CD4-positive, alpha-beta T cell treated with Interleukin-15 for 1 hour (primary cell): ENCODE results near the gene CORO7.

Experiments
- DNase-seq: peaks from one replicate; pipeline ENCODE4 v3.0.0-alpha.2; 2020

The CORO7 gene

GRCh38 chr16:4416200-4417032 lies at the start of gene CORO7:
Gene CORO7, minus strand, starts transcription at chr16:4416596. Its CDS starts 78 bp downstream, at chr16:4416518.
- DNase-seq, result peak; percentile 98

- DNase-seq, result no peak
Observed at GRCh38 chr16:4463522-4464163, 47.2 kb upstream of the CORO7 start.

GRCh38 chr16:4461250-4462085 lies 45.1 kb upstream of the CORO7 start:
- DNase-seq, result no peak

- no peak for DNase-seq
Observed at GRCh38 chr16:4460936-4461249, 44.5 kb upstream of the CORO7 start.

- no peak for DNase-seq
Observed at GRCh38 chr16:4455951-4456350, 39.6 kb upstream of the CORO7 start.

GRCh38 chr16:4455081-4455480 lies 38.7 kb upstream of the CORO7 start:
- no peak for DNase-seq

- DNase-seq, result no peak
Observed at GRCh38 chr16:4454623-4455022, 38.2 kb upstream of the CORO7 start.

GRCh38 chr16:4452674-4453073 lies 36.3 kb upstream of the CORO7 start:
- DNase-seq, result no peak

- no peak for DNase-seq
Observed at GRCh38 chr16:4450931-4451519, 34.6 kb upstream of the CORO7 start.

GRCh38 chr16:4450430-4450829 lies 34.0 kb upstream of the CORO7 start:
- no peak for DNase-seq

GRCh38 chr16:4443986-4444385 lies 27.6 kb upstream of the CORO7 start:
- DNase-seq, result no peak

GRCh38 chr16:4443271-4443670 lies 26.9 kb upstream of the CORO7 start:
- no peak for DNase-seq

- no peak for DNase-seq
Observed at GRCh38 chr16:4442371-4442770, 26.0 kb upstream of the CORO7 start.

- no peak for DNase-seq
Observed at GRCh38 chr16:4437366-4437765, 21.0 kb upstream of the CORO7 start.

GRCh38 chr16:4435337-4436067 lies 19.1 kb upstream of the CORO7 start:
- no peak for DNase-seq

GRCh38 chr16:4433914-4434787 lies 17.8 kb upstream of the CORO7 start:
- DNase-seq, result no peak

- no peak for DNase-seq
Observed at GRCh38 chr16:4433228-4433627, 16.8 kb upstream of the CORO7 start.

GRCh38 chr16:4431023-4431422 lies 14.6 kb upstream of the CORO7 start:
- no peak for DNase-seq

- no peak for DNase-seq
Observed at GRCh38 chr16:4428500-4428899, 12.1 kb upstream of the CORO7 start.

- DNase-seq, result no peak
Observed at GRCh38 chr16:4426722-4427372, 10.5 kb upstream of the CORO7 start.
